ENCODE data around the gene NTN1.
A peak's percentile ranks its signal among the peaks of the same experiment; 100 is the strongest.

The NTN1 gene

DNA sequence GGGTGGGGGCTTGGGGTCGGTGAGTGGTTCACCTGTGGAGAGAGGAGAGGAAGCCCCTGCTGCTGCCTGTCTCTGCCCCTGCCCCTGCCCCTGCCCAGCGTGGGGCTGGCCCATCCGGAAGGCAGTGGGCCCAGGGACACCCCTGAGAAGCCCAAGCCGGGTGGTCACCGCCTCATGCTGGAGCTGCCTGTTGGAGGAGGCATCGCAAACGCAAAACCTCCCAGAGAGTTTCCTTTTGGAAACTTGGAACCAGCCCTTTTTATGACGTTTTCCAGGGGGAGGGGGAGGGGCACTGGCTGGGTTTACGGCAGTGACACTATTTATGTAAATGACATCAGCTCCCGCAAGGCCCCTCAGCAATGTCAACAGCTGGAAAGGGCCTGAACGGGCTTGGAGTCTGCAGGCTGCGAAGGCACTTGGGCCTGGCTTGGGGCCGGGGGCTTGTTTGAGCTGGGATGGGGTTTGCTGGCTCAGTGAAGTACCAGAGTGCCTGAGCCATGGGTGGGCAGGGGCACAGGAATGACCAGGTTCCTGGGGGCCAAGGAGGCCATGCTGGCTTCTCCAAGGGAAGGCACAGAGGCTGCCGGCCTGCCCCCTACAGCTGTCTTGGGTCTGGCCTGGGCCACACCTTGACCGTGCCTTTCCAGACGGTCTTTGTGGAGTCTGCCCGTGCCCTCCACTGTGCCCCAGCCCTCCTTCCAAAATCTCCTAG is 219.5 kb downstream of the NTN1 start (continued):
- TF ChIP-seq SP3 (tag by site-specific recombination; IDR thresholded peaks at IDR 0.05), result peak; percentile 48
- TF ChIP-seq, protein P1, sequence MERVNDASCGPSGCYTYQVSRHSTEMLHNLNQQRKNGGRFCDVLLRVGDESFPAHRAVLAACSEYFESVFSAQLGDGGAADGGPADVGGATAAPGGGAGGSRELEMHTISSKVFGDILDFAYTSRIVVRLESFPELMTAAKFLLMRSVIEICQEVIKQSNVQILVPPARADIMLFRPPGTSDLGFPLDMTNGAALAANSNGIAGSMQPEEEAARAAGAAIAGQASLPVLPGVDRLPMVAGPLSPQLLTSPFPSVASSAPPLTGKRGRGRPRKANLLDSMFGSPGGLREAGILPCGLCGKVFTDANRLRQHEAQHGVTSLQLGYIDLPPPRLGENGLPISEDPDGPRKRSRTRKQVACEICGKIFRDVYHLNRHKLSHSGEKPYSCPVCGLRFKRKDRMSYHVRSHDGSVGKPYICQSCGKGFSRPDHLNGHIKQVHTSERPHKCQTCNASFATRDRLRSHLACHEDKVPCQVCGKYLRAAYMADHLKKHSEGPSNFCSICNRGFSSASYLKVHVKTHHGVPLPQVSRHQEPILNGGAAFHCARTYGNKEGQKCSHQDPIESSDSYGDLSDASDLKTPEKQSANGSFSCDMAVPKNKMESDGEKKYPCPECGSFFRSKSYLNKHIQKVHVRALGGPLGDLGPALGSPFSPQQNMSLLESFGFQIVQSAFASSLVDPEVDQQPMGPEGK (tag by site-specific recombination; IDR thresholded peaks at IDR 0.05), result peak; percentile 78
- TF ChIP-seq, protein P2, sequence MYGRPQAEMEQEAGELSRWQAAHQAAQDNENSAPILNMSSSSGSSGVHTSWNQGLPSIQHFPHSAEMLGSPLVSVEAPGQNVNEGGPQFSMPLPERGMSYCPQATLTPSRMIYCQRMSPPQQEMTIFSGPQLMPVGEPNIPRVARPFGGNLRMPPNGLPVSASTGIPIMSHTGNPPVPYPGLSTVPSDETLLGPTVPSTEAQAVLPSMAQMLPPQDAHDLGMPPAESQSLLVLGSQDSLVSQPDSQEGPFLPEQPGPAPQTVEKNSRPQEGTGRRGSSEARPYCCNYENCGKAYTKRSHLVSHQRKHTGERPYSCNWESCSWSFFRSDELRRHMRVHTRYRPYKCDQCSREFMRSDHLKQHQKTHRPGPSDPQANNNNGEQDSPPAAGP (tag by site-specific recombination; IDR thresholded peaks at IDR 0.05), result peak; percentile 68
- TF ChIP-seq SCRT2 (tag by site-specific recombination; IDR thresholded peaks at IDR 0.05), result peak; percentile 93
- no peak for TF ChIP-seq ZNF266 (tag by site-specific recombination; IDR thresholded peaks at IDR 0.05; ENCODE audit: low read depth)
- TF ChIP-seq, protein P3, sequence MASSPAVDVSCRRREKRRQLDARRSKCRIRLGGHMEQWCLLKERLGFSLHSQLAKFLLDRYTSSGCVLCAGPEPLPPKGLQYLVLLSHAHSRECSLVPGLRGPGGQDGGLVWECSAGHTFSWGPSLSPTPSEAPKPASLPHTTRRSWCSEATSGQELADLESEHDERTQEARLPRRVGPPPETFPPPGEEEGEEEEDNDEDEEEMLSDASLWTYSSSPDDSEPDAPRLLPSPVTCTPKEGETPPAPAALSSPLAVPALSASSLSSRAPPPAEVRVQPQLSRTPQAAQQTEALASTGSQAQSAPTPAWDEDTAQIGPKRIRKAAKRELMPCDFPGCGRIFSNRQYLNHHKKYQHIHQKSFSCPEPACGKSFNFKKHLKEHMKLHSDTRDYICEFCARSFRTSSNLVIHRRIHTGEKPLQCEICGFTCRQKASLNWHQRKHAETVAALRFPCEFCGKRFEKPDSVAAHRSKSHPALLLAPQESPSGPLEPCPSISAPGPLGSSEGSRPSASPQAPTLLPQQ (tag by site-specific recombination; IDR thresholded peaks at IDR 0.05), result peak; percentile 62
- no peak for TF ChIP-seq ZNF248 (tag by site-specific recombination; IDR thresholded peaks at IDR 0.05)
- TF ChIP-seq KLF8 (tag by site-specific recombination; IDR thresholded peaks at IDR 0.05), result peak; percentile 80
- no peak for TF ChIP-seq ZFP3 (tag by site-specific recombination; IDR thresholded peaks at IDR 0.05; ENCODE audit: low read depth)
- no peak for TF ChIP-seq ZNF521 (tag by site-specific recombination; IDR thresholded peaks at IDR 0.05)
- peak; percentile 44; the same call in 1 of the 2 replicates for TF ChIP-seq ZBTB48 (tag by site-specific recombination; IDR thresholded peaks at IDR 0.05)
- peak; percentile 14; the same call in 1 of the 2 replicates for TF ChIP-seq WT1 (tag by site-specific recombination; IDR thresholded peaks at IDR 0.05)
- TF ChIP-seq ZNF677 (tag by site-specific recombination; IDR thresholded peaks at IDR 0.05), result no peak
- TF ChIP-seq ZEB2 (tag by site-specific recombination; IDR thresholded peaks at IDR 0.05), result peak; percentile 51; the same call in 1 of the 2 replicates
- TF ChIP-seq ZFP37 (tag by site-specific recombination; IDR thresholded peaks at IDR 0.05), result 0 out of 2 replicates have a peak, but pooled peaks have one; percentile 52
- TF ChIP-seq ZNF660 (tag by site-specific recombination; IDR thresholded peaks at IDR 0.05), result peak; percentile 77
- TF ChIP-seq ZNF837 (tag by site-specific recombination; IDR thresholded peaks at IDR 0.05), result 0 out of 2 replicates have a peak, but pooled peaks have one; percentile 43
- TF ChIP-seq ZNF184 (tag by site-specific recombination; IDR thresholded peaks at IDR 0.05), result peak; percentile 26; the same call in 1 of the 2 replicates
- TF ChIP-seq, protein P4, sequence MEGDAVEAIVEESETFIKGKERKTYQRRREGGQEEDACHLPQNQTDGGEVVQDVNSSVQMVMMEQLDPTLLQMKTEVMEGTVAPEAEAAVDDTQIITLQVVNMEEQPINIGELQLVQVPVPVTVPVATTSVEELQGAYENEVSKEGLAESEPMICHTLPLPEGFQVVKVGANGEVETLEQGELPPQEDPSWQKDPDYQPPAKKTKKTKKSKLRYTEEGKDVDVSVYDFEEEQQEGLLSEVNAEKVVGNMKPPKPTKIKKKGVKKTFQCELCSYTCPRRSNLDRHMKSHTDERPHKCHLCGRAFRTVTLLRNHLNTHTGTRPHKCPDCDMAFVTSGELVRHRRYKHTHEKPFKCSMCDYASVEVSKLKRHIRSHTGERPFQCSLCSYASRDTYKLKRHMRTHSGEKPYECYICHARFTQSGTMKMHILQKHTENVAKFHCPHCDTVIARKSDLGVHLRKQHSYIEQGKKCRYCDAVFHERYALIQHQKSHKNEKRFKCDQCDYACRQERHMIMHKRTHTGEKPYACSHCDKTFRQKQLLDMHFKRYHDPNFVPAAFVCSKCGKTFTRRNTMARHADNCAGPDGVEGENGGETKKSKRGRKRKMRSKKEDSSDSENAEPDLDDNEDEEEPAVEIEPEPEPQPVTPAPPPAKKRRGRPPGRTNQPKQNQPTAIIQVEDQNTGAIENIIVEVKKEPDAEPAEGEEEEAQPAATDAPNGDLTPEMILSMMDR (tag by site-specific recombination; IDR thresholded peaks at IDR 0.05), result no peak
- peak; percentile 86 for TF ChIP-seq KLF10 (tag by site-specific recombination; IDR thresholded peaks at IDR 0.05)
- TF ChIP-seq, protein P5, sequence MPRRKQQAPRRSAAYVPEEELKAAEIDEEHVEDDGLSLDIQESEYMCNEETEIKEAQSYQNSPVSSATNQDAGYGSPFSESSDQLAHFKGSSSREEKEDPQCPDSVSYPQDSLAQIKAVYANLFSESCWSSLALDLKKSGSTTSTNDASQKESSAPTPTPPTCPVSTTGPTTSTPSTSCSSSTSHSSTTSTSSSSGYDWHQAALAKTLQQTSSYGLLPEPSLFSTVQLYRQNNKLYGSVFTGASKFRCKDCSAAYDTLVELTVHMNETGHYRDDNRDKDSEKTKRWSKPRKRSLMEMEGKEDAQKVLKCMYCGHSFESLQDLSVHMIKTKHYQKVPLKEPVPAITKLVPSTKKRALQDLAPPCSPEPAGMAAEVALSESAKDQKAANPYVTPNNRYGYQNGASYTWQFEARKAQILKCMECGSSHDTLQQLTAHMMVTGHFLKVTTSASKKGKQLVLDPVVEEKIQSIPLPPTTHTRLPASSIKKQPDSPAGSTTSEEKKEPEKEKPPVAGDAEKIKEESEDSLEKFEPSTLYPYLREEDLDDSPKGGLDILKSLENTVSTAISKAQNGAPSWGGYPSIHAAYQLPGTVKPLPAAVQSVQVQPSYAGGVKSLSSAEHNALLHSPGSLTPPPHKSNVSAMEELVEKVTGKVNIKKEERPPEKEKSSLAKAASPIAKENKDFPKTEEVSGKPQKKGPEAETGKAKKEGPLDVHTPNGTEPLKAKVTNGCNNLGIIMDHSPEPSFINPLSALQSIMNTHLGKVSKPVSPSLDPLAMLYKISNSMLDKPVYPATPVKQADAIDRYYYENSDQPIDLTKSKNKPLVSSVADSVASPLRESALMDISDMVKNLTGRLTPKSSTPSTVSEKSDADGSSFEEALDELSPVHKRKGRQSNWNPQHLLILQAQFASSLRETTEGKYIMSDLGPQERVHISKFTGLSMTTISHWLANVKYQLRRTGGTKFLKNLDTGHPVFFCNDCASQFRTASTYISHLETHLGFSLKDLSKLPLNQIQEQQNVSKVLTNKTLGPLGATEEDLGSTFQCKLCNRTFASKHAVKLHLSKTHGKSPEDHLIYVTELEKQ (tag by site-specific recombination; IDR thresholded peaks at IDR 0.05; ENCODE audit: borderline replicate concordance), result peak; percentile 23; the same call in 1 of the 2 replicates
- TF ChIP-seq, protein P6, sequence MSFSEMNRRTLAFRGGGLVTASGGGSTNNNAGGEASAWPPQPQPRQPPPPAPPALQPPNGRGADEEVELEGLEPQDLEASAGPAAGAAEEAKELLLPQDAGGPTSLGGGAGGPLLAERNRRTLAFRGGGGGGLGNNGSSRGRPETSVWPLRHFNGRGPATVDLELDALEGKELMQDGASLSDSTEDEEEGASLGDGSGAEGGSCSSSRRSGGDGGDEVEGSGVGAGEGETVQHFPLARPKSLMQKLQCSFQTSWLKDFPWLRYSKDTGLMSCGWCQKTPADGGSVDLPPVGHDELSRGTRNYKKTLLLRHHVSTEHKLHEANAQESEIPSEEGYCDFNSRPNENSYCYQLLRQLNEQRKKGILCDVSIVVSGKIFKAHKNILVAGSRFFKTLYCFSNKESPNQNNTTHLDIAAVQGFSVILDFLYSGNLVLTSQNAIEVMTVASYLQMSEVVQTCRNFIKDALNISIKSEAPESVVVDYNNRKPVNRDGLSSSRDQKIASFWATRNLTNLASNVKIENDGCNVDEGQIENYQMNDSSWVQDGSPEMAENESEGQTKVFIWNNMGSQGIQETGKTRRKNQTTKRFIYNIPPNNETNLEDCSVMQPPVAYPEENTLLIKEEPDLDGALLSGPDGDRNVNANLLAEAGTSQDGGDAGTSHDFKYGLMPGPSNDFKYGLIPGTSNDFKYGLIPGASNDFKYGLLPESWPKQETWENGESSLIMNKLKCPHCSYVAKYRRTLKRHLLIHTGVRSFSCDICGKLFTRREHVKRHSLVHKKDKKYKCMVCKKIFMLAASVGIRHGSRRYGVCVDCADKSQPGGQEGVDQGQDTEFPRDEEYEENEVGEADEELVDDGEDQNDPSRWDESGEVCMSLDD (tag by site-specific recombination; IDR thresholded peaks at IDR 0.05), result no peak
- peak; percentile 93 for TF ChIP-seq GLIS1 (tag by site-specific recombination; IDR thresholded peaks at IDR 0.05)
- peak; percentile 49; the same call in 1 of the 2 replicates for TF ChIP-seq SCRT1 (tag by site-specific recombination; IDR thresholded peaks at IDR 0.05; ENCODE audit: borderline replicate concordance)
- TF ChIP-seq IKZF3 (tag by site-specific recombination; IDR thresholded peaks at IDR 0.05), result peak; percentile 90
- TF ChIP-seq YY1 (tag by site-specific recombination; IDR thresholded peaks at IDR 0.05), result no peak

Data from HEK293 (cell line).